ENCODE measurements around the gene PLPP4. TPM values are rescaled to one million over a fixed set of nuclear protein-coding genes. Genes with fewer than 3 reads are reported as not detected.

The PLPP4 gene
- total RNA-seq, 1 donor from 2014 or later, result 2.5 TPM

DNA sequence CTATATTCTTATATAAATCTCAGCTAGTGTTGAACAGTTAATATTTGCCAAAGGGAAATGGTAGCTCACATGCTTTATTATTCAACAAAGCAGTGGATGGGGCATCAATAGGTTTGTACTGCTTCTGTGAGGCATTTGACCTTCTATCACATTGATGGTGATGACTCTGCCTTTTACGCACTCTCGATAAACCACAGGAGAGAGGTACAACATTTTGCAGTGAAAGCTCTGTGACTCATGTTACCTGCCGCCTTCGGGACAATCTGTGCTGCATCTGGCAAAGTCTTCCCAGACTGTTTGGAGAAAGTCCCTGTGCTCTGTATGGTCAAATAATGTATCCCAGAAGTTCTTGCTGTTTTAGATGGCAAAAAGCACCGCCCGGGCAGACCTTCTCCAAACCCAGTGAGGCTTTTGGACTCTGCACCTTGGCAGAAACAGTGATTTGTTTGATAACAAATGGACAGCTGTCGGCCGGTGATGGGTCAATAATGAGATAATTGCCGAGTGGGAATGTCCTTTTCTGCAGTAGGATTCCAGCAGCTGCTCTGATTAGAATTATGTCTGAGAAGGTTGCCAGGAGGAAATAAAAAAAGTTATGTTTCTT lies 61.0 kb downstream of the PLPP4 start:
- no peak overlapping the region for H3K4me3 ChIP-seq
- no peaks in the 10 kb centered on the region for H3K36me3 ChIP-seq
- H3K27ac ChIP-seq, result no peak overlapping the region
- intact Hi-C loops (cut with DNase I), result no loop called here
- no peaks in the 10 kb centered on the region for H3K9me3 ChIP-seq
- no peaks in the 10 kb centered on the region for H3K4me1 ChIP-seq
- TF ChIP-seq, protein P1, sequence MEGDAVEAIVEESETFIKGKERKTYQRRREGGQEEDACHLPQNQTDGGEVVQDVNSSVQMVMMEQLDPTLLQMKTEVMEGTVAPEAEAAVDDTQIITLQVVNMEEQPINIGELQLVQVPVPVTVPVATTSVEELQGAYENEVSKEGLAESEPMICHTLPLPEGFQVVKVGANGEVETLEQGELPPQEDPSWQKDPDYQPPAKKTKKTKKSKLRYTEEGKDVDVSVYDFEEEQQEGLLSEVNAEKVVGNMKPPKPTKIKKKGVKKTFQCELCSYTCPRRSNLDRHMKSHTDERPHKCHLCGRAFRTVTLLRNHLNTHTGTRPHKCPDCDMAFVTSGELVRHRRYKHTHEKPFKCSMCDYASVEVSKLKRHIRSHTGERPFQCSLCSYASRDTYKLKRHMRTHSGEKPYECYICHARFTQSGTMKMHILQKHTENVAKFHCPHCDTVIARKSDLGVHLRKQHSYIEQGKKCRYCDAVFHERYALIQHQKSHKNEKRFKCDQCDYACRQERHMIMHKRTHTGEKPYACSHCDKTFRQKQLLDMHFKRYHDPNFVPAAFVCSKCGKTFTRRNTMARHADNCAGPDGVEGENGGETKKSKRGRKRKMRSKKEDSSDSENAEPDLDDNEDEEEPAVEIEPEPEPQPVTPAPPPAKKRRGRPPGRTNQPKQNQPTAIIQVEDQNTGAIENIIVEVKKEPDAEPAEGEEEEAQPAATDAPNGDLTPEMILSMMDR (IDR thresholded peaks at IDR 0.05), result no peak
- TF ChIP-seq POLR2A (IDR thresholded peaks at IDR 0.05) (no peak), POLR2AphosphoS5 (IDR thresholded peaks at IDR 0.05; ENCODE audit: insufficient read depth in 1 of 2, low read depth in 1 of 2) (no peak)
- no peaks in the 10 kb centered on the region for H3K27me3 ChIP-seq
- no peak for DNase-seq (ENCODE audit: extremely low spot score in 2 of 2)

DNA sequence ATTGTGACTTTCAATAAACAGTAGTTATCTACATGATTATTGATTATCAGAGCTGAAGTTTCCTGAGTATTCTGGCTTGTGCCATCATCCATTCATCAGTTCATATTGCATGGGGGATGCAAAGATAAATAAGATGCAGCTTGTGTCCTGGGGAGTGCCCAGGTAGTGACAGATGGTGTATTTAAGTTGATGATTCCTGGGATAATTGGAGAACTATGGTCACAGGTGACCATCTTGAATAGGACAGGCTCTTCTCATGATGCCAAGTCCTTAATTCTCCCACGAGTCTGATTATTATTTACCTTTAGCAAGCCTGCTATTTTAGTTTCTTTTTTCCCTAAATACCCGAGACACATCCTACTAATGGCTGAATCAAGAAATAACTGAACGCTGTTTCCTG lies 64.9 kb downstream of the PLPP4 start:
- no peak for TF ChIP-seq POLR2A (IDR thresholded peaks at IDR 0.05)
- no peak for TF ChIP-seq POLR2AphosphoS5 (IDR thresholded peaks at IDR 0.05; ENCODE audit: insufficient read depth in 1 of 2, low read depth in 1 of 2)
- TF ChIP-seq, protein P1 (IDR thresholded peaks at IDR 0.05), result no peak
- H3K9me3 ChIP-seq, result no peaks in the 10 kb centered on the region
- no peak overlapping the region for H3K4me3 ChIP-seq
- H3K36me3 ChIP-seq, result no peaks in the 10 kb centered on the region
- intact Hi-C loops (cut with DNase I), result no loop called here
- H3K27ac ChIP-seq, result no peak overlapping the region
- no peaks in the 10 kb centered on the region for H3K4me1 ChIP-seq
- no peaks in the 10 kb centered on the region for H3K27me3 ChIP-seq
- no peak for DNase-seq (ENCODE audit: extremely low spot score in 2 of 2)

DNA sequence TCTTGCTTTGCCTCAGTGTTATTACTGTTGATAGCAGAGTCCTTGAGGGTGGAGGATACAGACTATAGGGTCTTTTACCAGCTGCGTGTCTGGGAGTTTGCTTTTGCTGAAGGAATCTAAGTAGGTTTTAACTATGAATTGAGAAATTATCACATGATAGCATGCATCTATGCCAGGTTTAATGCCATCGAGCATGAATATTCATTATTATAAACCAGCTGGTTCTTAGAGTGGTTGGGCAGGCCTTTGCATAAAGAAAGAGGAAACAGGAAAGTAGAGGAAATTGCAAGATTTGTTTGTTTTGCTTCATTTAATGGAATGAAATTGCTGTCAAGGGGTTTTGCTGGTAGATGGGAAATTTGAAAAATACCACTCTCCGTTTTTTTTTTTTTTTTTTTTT lies 70.7 kb downstream of the PLPP4 start:
- Histone ChIP-seq H3K4me1 (no peaks in the 10 kb centered on the region), H3K9me3 (no peaks in the 10 kb centered on the region), H3K36me3 (no peaks in the 10 kb centered on the region), H3K27ac (no peak overlapping the region), H3K4me3 (no peak overlapping the region), H3K27me3 (no peaks in the 10 kb centered on the region)
- intact Hi-C loops (cut with DNase I), result no loop called here
- TF ChIP-seq POLR2A (IDR thresholded peaks at IDR 0.05) (no peak), POLR2AphosphoS5 (IDR thresholded peaks at IDR 0.05; ENCODE audit: insufficient read depth in 1 of 2, low read depth in 1 of 2) (no peak)
- TF ChIP-seq, protein P1 (IDR thresholded peaks at IDR 0.05), result no peak
- no peak for DNase-seq (ENCODE audit: extremely low spot score in 2 of 2)

DNA sequence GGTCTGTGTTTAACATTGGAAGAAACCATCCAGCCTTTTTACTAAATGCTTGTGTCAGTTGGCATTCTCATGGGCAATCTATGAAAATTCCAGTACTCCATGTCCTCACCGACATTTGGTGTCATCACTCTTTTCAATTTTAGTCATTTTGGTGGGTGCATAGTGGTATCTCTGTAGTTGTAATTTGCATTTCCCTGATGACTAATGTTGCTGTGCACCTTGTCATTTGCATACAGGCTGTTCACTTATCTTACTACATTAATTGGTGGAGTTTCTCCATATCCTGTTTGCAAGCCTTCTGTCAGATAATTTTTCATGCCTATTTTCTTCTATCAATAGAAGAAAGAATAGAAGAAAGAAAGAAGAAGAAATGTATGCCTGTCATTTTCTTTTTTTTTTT lies 73.7 kb downstream of the PLPP4 start:
- TF ChIP-seq POLR2AphosphoS5 (IDR thresholded peaks at IDR 0.05; ENCODE audit: insufficient read depth in 1 of 2, low read depth in 1 of 2), result no peak
- TF ChIP-seq POLR2A (IDR thresholded peaks at IDR 0.05), result no peak
- TF ChIP-seq, protein P1 (IDR thresholded peaks at IDR 0.05), result no peak
- Histone ChIP-seq H3K4me3 (no peak overlapping the region), H3K9me3 (no peaks in the 10 kb centered on the region), H3K36me3 (no peaks in the 10 kb centered on the region), H3K27ac (no peak overlapping the region), H3K4me1 (no peaks in the 10 kb centered on the region), H3K27me3 (no peaks in the 10 kb centered on the region)
- DNase-seq (ENCODE audit: extremely low spot score in 2 of 2), result no peak
- intact Hi-C loops (cut with DNase I), result no loop called here

DNA sequence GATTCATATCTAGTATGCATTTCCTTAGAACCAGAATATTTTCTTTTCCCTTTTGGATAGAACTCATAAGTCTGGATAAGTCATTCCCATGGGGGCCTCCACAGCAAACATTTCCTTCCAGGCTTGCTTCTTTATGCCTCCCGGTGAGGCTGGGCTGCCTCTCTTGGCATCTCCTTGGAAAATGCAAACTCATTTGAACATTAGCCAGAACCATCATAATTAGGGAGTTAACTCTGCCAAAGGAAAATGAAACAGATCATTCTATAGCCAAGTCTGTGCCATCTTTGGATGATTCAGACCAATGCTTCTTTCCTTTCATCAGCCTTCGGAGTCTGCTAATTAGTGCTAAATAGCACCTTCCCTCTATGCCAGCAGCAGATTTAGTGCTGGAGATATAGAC lies 81.1 kb downstream of the PLPP4 start:
- TF ChIP-seq, protein P1 (IDR thresholded peaks at IDR 0.05), result no peak
- no peak for TF ChIP-seq POLR2AphosphoS5 (IDR thresholded peaks at IDR 0.05; ENCODE audit: insufficient read depth in 1 of 2, low read depth in 1 of 2)
- DNase-seq (ENCODE audit: extremely low spot score in 2 of 2), result no peak
- no peak overlapping the region for H3K4me3 ChIP-seq
- intact Hi-C loops (cut with DNase I), result no loop called here
- H3K4me1 ChIP-seq, result no peaks in the 10 kb centered on the region
- no peaks in the 10 kb centered on the region for H3K27me3 ChIP-seq
- no peaks in the 10 kb centered on the region for H3K9me3 ChIP-seq
- no peak overlapping the region for H3K27ac ChIP-seq
- H3K36me3 ChIP-seq, result no peaks in the 10 kb centered on the region
